Activated CD8-positive, alpha-beta memory T cell treated with anti-CD3 and anti-CD28 coated beads, Interleukin-2, amount 50 U/mL, for 48 hours (primary cell): Measurements from ENCODE around the gene NKAIN2.
"Not testable (repeated sequence)": the region's sequence is repeated elsewhere in the genome, so short reads cannot be mapped to it uniquely, and the experiment has no call there.

Experiments
- DNase-seq: peaks from one replicate; pipeline ENCODE4 v3.0.0-alpha.2; 2020

The NKAIN2 gene

GRCh38 chr6:124536842-124537191 is 733.2 kb downstream of the NKAIN2 start:
- no peak for DNase-seq

- no peak for DNase-seq
These were observed 735.4 kb downstream of the NKAIN2 start for GRCh38 chr6:124539096-124539495.

DNA sequence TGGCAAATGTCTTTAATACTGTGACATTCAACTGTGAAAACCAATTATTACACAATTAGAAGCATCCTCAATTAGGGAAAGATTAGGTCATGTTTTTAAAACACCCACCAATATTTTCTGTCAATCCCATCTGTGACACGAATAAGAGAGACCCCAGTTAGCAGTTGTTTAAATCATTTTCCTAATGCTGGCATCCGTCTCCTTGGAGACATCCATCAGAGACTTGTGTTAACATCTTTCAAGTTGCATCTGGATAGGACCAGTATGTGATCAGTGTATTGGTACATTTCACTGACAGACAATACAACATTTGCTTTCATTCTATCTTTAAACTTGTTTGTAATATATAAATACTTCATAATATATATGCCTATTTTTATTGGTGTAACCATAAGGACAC is 737.9 kb downstream of the NKAIN2 start:
- no peak for DNase-seq

GRCh38 chr6:124546601-124547000 is 742.9 kb downstream of the NKAIN2 start:
- DNase-seq, result no peak

GRCh38 chr6:124551711-124552233 is 748.1 kb downstream of the NKAIN2 start:
- no peak for DNase-seq

DNA sequence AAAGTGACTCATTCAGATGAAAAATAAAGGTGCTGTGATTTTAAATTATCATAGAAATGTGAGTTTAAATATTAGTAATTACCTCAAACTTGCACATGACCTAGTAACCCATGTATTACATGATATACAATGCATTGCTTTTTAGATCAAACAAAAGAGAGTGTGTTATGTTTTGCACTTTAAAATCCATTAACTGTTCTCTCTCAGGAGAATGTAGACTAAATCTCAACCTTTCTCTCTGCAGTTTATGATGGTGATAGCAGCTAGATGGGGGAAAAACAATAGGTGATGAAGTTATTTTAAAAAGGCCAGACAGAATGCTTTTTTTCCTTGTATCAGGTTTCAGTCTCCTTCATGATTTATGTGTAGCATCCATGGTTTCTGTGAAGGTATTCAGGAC is 754.2 kb downstream of the NKAIN2 start:
- no peak for DNase-seq

- not testable (repeated sequence) for DNase-seq
These were observed 756.4 kb downstream of the NKAIN2 start for GRCh38 chr6:124560078-124560477.

DNA sequence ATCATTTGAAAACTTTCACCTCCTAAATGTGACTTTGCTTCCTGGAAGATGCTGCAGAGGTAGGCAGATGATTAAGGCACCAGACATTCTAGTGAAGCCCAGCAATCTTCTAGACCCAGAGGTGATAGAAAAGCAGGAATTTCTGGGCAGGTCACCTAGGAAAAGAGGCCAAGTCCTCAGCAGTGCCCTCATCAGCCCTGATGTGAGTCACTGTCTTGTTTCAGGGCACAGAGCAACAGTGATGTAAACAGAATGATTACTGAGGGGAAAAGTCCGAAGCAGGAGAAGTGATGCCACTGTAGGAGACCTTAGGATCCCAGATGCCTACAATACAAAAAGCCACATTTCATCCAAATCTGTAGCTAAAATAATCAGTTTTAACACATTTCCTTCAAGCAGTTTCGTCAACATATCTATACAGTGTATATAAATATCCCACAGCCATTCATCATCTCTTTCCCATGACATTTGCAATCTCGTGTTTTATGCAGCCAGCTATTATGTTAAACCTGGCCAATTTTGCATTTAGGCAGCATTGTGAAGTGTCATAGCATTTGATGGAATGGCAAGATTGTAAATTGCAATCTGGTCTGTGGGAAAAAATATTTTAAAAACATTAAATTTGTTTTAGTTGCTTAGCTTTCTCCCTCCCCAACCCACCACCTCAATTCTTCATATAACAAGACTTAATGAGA is 757.4 kb downstream of the NKAIN2 start:
- DNase-seq, result no peak

DNA sequence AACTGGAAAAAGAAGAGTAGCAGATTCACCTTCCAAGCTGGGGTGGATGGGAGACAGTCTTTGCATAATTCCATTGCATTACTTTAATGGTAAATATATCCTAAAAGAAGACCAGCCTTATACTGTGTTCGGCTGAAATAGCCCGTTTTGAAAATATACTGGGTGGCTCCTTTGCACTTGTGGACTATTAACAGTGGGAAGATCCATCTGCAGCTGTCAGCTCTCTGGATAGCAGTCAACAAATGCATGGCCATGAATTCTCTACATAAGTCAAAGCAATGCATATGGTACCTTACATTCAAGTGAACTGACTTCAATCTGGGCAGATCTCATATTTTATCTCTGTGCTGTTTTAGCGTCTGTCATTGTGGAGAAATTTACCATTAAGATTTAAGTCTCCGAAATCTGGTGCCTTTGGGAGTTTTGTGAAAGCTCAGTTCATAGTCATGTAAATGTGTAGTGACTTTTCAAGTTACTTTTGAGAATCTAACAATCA is 758.0 kb downstream of the NKAIN2 start:
- no peak for DNase-seq

GRCh38 chr6:124564125-124564524 is 760.5 kb downstream of the NKAIN2 start:
- DNase-seq, result not testable (repeated sequence)

GRCh38 chr6:124567401-124567800 is 763.7 kb downstream of the NKAIN2 start:
- no peak for DNase-seq

GRCh38 chr6:124573953-124574352 is 770.3 kb downstream of the NKAIN2 start:
- DNase-seq, result no peak

DNA sequence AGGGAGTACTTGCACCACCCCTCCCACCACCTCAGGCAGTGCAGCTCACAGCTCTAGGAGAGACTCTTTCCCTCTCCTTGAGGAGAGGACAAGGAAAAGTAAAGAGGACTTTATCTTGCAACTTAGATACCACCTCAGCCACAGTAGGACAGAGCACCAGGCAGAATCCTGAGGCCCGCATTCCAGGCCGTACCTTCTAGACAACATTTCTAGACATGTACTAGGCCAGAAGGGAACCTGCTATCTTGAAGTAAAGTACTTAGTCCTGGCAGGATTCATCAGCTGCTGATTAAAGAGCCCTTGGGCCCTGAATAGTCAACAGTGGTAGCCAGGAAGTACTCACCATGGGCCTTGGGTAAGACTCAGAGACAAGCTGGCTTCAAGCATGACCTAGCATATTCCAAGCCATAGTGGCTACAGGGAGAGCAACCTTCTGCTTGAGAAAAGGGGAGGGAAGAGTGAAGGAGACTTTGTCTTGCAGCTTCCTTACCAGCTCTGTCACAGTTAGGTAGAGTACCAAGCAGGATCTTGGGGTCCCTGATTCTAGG is 774.1 kb downstream of the NKAIN2 start:
- DNase-seq, result no peak

- DNase-seq, result no peak
These were observed 786.3 kb downstream of the NKAIN2 start for GRCh38 chr6:124590001-124590400.

GRCh38 chr6:124599656-124600055 is 796.0 kb downstream of the NKAIN2 start:
- DNase-seq, result no peak

- no peak for DNase-seq
These were observed 801.1 kb downstream of the NKAIN2 start for GRCh38 chr6:124604719-124605118.

DNA sequence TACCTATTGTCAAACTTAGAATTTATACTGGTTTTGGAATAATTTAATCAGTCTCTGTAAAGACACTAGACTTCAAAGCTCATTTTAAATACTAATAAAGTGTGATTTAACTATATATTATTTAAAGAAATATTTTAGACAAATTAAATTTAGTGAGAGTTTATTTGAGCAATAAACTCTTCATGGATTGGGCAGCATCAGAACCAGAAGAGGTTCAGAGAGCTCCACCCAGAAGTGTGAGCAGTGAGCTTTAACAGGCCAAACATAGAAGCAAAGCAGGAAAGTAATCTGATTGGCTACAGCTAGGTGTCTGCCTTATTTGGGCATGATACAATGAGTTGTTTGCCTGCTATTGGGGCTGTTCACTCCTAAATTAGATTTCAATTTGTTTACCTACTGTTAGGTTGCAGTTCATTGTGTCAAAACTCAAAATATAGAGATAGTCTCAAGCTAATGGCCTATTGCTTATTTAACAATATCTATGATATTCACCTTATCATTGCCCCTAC is 803.5 kb downstream of the NKAIN2 start:
- no peak for DNase-seq

DNA sequence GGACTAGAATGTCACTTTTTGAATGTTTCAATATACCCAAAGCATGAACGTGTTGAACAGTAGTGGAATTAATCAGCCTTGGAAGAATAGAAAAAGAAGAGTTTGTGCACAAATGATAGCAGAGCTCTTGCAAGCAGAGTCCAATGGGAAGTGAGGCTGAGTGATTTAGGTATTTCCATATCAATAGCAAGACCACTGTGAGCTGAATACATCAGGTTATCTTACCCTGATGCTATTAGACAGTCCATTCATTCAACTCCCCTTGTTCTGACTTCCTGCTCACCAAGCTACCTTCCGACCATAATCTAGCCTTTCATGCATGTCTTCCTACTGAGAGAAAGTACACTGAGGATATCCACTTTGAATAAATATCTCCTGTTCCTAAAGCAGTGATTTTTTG is 809.4 kb downstream of the NKAIN2 start:
- no peak for DNase-seq

GRCh38 chr6:124622351-124622750 is 818.7 kb downstream of the NKAIN2 start:
- no peak for DNase-seq

- DNase-seq, result no peak
These were observed 830.0 kb downstream of the NKAIN2 start for GRCh38 chr6:124633655-124634054.

GRCh38 chr6:124640432-124640831 is 836.8 kb downstream of the NKAIN2 start:
- DNase-seq, result no peak

DNA sequence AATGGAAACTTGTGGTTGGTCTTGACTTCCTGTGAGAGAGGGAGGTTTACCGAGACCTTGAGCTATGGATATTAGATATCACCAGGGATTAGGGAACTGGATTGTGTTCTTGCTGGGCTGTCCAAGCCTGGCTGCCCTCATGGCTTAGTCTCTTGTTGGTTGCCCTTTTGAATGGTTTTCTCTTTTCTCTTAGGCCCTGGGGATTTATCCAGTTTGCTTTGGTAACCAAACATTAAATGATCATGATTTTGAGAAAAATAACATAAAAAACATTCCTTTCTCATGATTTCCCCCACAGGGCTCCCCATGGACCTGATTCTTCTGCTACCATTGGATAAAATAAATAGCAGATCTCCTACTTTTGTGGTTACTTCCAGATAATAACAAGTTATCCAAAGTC is 852.2 kb downstream of the NKAIN2 start:
- DNase-seq, result no peak

GRCh38 chr6:124658053-124658452 is 854.4 kb downstream of the NKAIN2 start:
- no peak for DNase-seq

GRCh38 chr6:124659427-124659826 is 855.8 kb downstream of the NKAIN2 start:
- no peak for DNase-seq

- DNase-seq, result no peak
These were observed 856.5 kb downstream of the NKAIN2 start for GRCh38 chr6:124660185-124660584.
